Measurements from ENCODE around the gene CTNNBL1. TPM values are rescaled to one million over a fixed set of nuclear protein-coding genes. Genes with fewer than 3 reads are reported as not detected.
"Not testable (repeated sequence)": the region's sequence is repeated elsewhere in the genome, so short reads cannot be mapped to it uniquely, and the experiment has no call there.

CTNNBL1 gene
- total RNA-seq, 2 donors from 2014 or later: 29.9 to 39.9 TPM

- no peak overlapping the region for H3K4me3 ChIP-seq
- peaks cover 0 to 35% of the 10 kb centered on the region in 2 donors for H3K4me1 ChIP-seq
- no peaks in the 10 kb centered on the region for H3K27me3 ChIP-seq
- TF ChIP-seq CTCF (IDR thresholded peaks at IDR 0.05): no peak
- H3K9me3 ChIP-seq: peaks cover 0 to 13% of the 10 kb centered on the region in 2 donors
- DNase-seq (ENCODE audit: low spot score): no peak
- H3K27ac ChIP-seq: peak overlapping the region; percentile 46 to 79
- no peaks in the 10 kb centered on the region for H3K36me3 ChIP-seq
Measured at GRCh38 chr20:37711001-37711400, 17.2 kb downstream of the CTNNBL1 start.

GRCh38 chr20:37711994-37712964, 18.4 kb downstream of the CTNNBL1 start:
- peaks cover 0 to 4% of the 10 kb centered on the region in 2 donors for H3K9me3 ChIP-seq
- peaks cover 0 to 41% of the 10 kb centered on the region in 2 donors for H3K4me1 ChIP-seq
- no peak overlapping the region for H3K4me3 ChIP-seq
- no peak for TF ChIP-seq CTCF (IDR thresholded peaks at IDR 0.05)
- peak overlapping the region; percentile 46 to 79 for H3K27ac ChIP-seq
- H3K27me3 ChIP-seq: no peaks in the 10 kb centered on the region
- H3K36me3 ChIP-seq: no peaks in the 10 kb centered on the region
- DNase-seq (ENCODE audit: low spot score): no peak

DNA sequence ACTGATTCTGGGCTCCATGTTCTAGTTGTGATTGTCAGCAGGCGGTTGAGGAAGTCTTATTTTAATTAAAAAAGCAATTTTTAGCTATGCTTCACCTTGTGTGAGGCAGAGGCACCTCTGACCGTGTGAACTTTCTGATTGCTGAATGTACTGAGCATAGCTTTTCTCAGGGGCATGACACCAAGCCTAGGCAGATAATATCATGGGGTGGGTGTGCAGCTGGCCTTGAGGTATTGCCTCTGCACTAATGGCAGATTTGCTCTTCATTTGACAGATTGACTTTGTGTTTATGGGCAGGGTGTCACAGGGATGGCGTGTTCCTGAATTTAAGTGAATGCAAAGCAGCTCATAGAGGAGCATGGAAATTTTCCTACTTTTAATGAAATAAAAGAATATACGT, 19.6 kb downstream of the CTNNBL1 start:
- Histone ChIP-seq H3K36me3 (no peaks in the 10 kb centered on the region), H3K9me3 (no peaks in the 10 kb centered on the region), H3K27ac (peak overlapping the region in 1 of 2 donors; percentile 79), H3K4me3 (no peak overlapping the region), H3K4me1 (peaks cover 0 to 41% of the 10 kb centered on the region in 2 donors), H3K27me3 (no peaks in the 10 kb centered on the region)
- no peak for DNase-seq (ENCODE audit: low spot score)
- TF ChIP-seq CTCF (IDR thresholded peaks at IDR 0.05): no peak

DNA sequence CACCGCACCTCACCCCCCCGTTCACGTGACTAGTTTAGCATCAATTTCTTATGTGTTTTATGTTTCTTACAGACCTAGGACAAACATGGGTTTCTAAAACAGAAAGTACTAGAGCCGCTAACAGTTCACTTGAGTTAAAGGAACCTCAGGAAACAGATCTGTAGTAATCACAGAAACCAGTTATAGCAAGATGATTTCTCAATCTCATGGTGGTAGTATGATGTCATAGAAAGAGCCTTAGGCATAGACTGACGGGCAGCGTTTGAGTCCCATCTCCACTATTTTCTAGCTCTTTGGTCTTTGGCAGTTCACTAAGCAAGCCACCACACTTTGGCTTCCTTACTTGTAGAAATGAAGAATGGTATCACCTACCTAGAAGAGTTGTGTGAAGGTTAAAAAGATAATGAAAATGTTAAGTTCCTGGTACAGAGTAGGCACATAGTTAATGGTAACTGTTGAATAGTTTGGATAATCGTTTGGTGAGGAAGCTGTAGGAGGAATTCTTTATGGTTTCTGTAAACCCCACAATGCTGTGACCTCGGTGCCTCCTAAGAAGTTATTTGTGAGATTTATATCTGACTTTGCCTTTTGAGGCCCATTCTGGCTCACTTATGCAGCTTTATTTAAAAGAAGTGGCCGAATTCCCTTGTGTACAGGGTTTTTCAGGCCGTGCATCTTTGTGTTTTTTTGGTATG, 21.3 kb downstream of the CTNNBL1 start:
- peaks cover 0 to 41% of the 10 kb centered on the region in 2 donors for H3K4me1 ChIP-seq
- no peak for TF ChIP-seq CTCF (IDR thresholded peaks at IDR 0.05)
- no peaks in the 10 kb centered on the region for H3K27me3 ChIP-seq
- H3K27ac ChIP-seq: no peak overlapping the region
- DNase-seq (ENCODE audit: low spot score): no peak
- no peaks in the 10 kb centered on the region for H3K9me3 ChIP-seq
- no peak overlapping the region for H3K4me3 ChIP-seq
- H3K36me3 ChIP-seq: no peaks in the 10 kb centered on the region

- peaks cover 0 to 4% of the 10 kb centered on the region in 2 donors for H3K9me3 ChIP-seq
- peaks cover 0 to 16% of the 10 kb centered on the region in 2 donors for H3K4me1 ChIP-seq
- no peak for DNase-seq (ENCODE audit: low spot score)
- no peak for TF ChIP-seq CTCF (IDR thresholded peaks at IDR 0.05)
- H3K27me3 ChIP-seq: no peaks in the 10 kb centered on the region
- no peak overlapping the region for H3K4me3 ChIP-seq
- no peaks in the 10 kb centered on the region for H3K36me3 ChIP-seq
- no peak overlapping the region for H3K27ac ChIP-seq
Measured at GRCh38 chr20:37721751-37722150, 27.9 kb downstream of the CTNNBL1 start.

DNA sequence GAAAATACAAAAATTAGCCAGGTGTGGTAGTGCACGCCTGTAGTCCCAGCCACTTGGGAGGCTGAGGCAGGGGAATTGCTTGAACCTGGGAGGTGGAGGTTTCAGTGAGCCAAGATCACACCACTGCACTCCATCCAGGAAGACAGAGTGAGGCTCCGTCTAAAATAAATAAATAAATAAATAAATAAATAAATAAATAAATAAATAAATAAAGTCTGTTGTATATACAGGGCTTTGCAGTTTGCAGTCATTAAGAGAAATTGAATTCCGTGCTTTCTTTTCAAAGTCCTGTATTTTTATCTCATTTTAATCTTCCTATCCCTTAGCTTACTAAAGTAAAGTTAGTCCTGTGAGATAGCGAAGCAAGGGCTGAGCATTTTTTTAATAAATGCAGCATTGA, 28.5 kb downstream of the CTNNBL1 start:
- H3K4me3 ChIP-seq; H3K27me3 ChIP-seq; DNase-seq (ENCODE audit: low spot score); H3K36me3 ChIP-seq; H3K9me3 ChIP-seq; H3K27ac ChIP-seq: not testable (repeated sequence)
- peaks cover 0 to 22% of the 10 kb centered on the region in 2 donors for H3K4me1 ChIP-seq

All from right atrium auricular region (tissue), 2 donors.